T-helper 9 cell (primary cell): ENCODE data around the gene GLCE.
"Not testable (repeated sequence)": the region's sequence is repeated elsewhere in the genome, so short reads cannot be mapped to it uniquely, and the experiment has no call there.

ENCODE experiments used
- DNase-seq: peaks from one replicate; pipeline ENCODE4 v3.0.0-alpha.2; 2020

The GLCE gene

DNA sequence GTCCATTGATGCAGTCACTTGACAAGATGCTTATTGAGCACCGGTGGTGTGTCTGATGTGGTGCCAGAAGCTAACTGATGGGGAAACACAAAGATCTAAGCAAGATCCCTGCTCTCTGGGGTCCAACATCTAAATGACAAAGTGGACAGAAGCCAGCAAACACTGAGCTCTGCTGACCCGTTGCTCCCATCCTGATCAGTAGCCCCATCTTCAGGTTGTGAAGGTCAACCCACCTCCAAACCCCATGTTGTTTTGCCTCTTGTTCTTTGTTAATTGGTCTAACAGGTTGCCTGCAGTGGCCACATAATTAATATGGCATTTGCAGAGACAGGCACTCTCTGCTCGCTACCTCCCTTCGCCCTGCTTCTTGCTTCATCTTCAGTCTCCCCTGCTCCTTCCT is 21.5 kb upstream of the GLCE start:
- DNase-seq = no peak

DNA sequence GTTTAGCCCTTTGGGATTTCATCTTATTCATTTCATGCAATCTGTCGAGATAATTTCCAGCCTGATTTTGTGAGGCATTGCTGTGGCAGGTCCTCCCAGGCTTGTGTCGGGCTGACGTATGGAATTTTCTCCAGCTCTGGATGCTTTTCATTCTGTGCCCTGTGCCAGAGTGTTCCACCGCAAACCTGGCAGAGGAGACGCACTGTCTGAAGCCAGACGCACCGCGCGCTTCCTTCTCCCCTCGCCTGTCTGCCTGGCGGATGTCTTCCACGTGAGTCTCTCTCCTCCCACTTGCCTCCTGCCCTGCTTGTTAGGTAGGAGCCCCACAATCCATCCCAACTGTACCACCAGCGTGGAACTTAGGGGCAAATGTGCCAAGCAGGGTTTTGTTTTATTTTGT is 20.1 kb upstream of the GLCE start:
- DNase-seq = no peak

DNA sequence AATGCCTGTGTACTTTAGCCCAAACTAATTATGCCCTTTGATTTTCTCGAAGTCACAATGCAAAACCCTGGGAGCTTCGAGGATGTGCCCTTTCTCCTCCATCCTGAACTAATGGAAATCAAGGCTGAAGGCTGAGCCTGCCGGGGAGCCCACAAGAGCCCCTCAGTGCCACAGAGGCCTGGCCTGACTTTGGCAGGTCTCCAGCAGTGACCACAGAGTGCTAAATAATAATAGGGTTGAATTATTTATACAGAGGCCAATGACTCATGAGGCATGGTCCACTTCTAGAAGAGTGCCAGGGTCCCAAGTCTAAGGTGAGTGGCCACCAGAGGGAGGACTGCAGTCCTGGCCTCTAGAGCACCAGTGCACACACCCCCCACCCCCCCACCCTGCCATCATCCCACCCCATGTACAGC is 19.1 kb upstream of the GLCE start:
- DNase-seq = no peak

DNA sequence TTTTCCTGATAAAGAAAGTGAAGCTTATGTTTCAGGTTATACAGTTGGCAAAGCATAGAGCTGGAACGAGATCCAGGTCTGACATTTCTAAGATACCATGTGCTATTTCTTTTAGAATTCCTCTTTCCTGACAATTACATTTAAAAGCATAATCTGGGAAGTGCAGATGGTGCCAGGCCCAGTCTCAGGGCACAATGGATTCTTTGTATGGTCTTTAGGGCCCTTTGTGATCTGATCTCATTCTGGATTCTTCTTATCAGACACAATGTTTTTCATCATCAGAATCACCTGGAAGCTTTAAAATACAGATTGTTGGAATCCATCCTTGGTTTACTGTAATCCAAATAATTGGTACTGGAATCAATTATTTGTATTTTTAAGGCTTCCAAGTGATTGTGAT is 18.6 kb upstream of the GLCE start:
- no peak for DNase-seq

DNA sequence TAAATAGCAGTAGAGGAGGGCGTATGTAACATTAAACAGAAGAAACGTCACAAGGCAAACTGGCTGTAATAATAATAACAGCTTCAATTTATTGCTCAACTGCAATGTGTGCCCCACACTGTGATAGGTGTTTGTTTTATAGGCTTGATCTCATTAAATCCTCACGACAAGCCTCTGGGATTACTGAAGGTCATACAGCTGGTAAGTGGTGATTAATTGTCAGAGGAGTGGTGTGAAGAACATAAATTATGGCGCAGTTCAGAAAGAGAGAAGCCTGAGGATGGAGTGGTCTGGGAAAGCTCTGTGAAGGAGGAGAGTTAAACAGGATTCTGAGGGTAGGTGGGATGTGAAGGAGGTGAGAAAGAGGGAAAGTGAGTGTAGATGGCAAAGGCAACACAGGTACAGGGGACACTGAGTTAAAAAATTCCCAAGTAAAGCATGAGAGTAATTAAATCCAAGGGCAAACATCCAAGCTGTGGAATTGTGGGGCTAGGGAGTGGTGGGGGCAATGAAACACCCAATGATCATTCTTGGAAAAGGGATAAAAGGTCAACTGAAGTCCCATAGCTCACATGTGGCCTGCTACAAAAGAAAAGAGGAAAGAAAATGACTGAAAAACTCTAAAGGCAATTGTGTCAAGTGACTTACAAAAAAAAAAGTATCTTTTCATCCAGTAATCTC is 16.5 kb upstream of the GLCE start:
- DNase-seq = no peak

DNA sequence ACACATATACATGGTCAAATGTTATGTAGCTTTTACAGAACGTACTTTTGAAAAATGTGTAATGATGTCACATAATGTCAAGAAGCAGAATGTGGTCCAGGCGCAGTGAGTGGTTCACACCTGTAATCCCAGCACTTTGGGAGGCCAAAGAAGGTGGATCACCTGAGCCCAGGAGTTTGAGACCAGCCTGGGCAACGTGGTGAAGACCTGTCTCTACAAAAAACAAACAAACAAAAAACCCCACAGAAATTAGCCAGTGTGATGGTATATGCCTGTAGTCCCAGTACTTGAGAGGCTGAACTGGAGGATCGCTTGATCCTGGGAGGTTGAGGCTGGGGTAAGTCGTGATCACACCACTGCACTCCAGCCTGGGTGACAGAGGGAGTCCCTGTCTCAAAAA is 15.9 kb upstream of the GLCE start:
- DNase-seq = no peak

DNA sequence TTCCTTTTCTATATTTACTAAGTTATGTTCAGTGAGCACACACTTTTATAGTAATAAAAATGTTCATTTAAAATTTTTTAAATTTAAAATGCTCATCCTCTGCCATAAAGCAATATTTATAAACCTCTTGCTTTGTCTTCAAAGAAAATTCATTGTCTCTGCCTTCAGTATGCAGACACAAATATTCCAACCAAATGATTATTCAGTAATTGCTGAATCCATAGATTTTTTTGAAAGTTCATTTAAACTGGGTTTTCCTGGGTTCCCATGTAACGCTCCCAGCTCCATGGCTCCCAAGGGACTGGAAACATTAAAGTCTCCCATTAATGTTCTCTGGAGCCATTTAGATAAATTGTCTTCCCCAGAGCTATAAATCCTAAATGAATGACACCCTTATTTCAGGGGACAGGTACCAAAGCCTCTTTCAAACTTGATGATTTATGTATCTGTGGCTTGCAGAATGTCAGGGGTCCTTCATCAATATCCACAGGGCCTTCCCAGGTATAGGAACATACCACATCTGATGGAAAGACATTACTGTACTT is 15.2 kb upstream of the GLCE start:
- DNase-seq = no peak

GRCh38 chr15:69145694-69146492 is 14.5 kb upstream of the GLCE start:
- no peak for DNase-seq

DNA sequence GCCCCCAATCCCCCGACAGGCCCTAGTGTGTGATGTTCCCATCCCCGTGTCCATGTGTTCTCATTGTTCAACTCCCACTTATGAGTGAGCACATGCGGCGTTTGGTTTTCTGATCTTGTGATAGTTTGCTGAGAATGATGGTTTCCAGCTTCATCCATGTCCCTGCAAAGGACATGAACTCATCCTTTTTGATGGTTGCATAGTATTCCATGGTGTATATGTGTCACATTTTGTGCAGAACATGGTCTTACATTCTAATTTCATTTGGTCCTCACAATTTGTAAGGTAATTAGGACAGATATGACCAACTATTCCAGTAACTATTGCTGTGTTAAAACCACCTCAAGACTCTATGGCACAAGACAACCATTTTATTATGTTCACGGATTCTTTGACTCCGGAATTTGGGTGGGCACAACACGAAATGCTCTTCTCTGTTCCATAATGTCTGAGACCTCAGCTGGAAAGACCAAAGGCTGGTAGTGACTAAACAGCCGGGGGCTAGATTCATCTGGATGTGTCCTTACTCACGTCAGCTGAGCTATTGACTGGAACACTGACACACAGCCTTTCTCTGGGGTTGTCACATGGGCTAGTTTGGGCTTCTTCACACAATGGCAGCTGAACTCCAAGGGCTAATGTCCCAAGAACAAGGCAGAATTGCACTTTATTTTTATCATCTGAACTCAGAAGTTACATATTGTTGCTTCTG is 13.6 kb upstream of the GLCE start:
- DNase-seq = no peak

DNA sequence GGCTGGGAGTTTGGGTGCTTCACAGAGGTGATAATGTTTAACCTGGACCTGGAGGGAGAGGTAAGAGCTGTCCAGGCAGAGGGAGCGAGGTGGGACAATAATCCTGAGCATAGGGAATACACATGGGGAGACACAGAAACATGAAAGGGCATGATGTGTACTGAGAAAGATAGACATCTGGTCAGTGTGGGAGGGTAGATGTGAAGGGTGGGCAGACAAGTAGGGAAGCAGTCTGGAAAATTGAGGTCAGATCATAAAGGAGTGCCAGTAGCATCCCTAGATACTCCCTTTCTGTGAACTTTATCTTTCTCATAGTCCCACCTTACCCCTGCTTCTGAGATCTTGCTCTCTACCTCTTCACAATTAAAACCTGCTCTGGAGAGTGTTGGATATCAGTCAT is 12.0 kb upstream of the GLCE start:
- no peak for DNase-seq

- no peak for DNase-seq
Observed at GRCh38 chr15:69149163-69149562, 11.3 kb upstream of the GLCE start.

DNA sequence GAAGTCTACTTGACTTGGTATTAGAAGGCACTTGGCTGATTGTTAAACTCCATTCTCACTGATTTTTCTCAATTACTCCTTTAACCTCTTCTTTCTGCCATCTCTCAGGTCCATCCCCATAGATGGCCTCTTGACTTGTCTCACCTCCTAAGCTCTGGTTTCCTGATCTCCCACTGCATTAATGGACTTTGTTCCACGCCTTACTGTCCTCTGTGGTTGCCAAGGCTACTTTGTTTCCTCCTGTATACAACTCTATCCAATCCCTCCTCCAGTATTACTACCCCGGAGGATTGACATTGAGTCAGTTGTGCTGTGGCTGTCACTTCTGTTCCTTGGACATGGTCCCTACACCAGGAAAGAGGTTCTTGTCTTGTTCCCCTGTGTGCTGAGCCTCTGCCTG is 10.6 kb upstream of the GLCE start:
- no peak for DNase-seq

- no peak for DNase-seq
Observed at GRCh38 chr15:69150336-69150735, 10.1 kb upstream of the GLCE start.

GRCh38 chr15:69150841-69151240 is 9.6 kb upstream of the GLCE start:
- DNase-seq = no peak

DNA sequence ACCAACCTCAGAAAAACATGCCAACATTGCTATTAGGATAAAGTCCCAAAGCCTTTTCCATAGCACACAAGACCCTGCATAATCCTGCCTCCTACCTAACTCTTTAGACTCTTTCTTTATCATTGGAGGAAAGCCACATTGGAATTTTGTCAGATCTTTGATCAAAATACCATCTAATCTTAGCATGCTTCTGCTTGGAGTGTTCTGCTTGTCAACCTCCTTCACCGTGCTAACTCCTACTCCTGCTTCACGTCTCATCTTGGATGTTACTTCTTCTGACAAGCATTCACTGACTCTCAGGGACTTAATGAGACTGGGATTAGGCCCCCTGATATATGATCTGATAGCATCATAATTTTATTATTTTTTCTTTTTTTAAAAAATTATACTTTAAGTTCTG is 7.4 kb upstream of the GLCE start:
- DNase-seq = no peak

DNA sequence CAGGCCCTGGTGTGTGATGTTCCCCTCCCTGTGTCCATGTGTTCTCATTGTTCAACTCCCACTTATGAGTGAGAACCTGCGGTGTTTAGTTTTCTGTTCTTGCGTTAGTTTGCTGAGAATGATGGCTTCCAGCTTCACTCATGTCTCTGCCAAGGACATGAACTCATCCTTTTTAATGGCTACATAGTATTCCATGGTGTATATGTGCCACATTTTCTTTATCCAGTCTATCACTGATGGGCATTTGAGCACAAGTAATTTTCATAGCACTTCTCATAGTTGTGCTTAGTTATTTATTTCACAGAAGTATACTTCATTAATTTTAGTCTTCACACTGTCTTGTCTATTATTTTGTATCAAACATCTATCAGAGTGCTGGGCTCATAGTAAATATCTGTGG is 6.8 kb upstream of the GLCE start:
- not testable (repeated sequence) for DNase-seq

DNA sequence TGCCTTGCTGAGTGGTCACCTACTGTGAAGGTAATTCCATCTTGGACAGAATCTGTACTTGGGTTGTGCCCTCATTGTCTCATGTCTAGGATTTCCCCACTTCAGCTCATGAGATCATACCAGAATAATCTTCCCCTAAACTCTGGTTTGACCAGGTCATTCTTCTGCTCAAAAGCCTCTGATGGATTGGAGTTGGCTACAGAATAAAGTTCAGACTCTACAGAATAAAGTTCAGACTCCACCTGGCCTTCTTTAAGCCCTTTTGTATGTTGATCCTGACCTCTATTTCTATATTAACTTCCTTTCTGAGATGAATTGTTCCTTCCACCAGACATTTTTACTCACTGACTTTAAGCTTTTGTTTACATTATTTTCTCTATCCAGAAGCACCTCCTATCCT is 6.4 kb upstream of the GLCE start:
- no peak for DNase-seq

DNA sequence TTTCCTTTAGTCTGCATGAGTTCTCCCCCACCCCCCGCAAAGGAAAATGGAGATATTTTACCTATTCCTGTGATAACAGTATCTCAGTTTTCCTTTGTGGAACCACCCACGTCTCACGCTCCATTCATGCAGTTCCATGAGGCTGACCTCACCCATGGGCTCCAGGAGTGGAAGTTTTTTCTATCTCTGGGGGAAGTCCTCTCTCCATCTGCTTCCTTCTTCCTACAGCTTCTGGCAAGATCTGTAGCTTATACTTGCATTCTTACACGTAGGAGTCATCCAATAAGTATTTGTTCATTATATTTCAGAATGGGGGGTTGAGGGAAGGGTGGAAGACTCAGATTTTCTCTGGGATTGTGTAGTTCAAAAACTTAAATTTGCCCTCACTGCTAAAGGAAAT is 5.8 kb upstream of the GLCE start:
- no peak for DNase-seq

DNA sequence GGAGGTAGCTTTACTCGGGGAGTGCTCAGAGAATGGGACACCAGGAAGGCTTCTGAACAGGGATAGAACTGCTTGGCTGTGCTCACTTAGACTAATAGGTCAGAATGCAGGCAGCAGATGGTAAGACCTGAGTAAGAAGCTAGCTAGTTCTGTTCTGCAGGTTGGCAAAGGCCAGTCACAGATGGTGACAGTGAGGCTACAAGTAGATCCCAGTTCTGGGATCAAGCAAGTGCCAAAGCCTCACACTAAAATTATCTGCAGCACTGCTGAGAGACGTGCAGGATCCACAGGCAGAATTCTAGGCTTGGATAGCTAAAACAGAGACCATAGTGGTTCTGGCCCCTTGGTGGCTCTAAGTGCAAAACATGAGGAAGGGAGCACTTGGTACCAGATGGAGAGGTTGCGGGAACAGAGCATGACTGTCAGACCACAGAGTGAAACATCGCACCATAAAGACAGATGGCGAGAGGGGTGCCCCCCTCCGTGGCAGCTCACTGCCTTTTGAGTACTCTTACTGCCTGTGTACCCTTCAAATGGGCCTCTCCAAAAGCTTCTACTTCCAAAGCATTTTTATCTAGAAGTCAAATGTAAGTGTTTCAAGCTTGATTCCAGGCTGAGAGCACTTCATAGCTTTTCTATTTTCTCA is 3.6 kb upstream of the GLCE start:
- DNase-seq = no peak

DNA sequence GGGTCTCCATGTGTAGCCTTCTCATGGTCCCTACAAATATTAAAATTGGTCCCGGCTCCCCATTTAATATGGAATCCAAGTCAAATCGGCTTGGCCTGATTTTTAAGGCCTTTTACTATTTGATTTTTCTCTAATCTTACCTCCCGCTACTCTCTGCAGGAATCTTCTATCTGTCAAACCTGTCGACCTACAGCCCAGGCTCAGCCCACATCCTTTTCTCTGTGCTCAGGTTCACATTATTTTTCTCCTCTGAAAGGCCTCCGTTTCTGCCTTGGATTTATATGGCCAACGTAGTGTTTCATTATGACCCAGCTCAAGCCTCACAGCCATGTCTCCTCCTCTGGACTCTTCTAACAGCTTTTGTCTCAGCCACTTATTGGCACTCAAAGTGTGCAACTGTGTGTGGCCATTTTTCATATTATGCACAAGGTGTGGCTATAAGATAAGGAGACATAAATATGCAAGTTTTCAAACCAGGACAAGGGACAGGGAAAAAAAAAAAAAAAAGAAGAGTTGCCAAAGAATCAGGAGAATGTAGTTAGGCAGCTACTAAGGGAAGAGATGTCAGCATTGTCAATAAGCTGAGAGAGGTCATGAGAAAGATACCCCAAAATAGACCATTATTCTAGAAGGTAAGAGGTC is 2.1 kb upstream of the GLCE start:
- DNase-seq = no peak

DNA sequence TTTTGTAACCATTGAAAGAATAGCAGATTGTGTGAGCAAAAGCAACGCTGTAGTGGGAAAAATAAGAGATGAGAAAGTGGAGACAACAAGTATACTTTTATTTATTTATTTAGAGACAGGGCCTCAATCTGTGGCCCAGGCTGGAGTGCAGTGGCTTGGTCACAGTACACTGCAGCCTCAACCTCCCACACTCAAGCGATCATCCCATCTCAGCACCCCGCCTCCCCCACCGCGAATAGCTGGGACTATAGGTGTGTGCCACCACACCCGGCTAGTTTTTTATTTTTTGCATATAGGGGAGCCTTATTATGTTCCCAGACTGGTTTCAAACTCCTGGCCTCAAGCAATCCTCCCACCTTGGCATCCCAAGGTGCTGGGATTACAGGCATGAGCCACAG is 1.6 kb upstream of the GLCE start:
- no peak for DNase-seq

- DNase-seq = no peak
Observed at GRCh38 chr15:69159805-69160140, 662 bp upstream of the GLCE start.
